Measurements from ENCODE around the gene HSDL2. TPM values are rescaled to one million over a fixed set of nuclear protein-coding genes. Genes with fewer than 3 reads are reported as not detected.

The HSDL2 gene
- total and polyA plus RNA-seq, 10 of the 15 experiments (the other 5 are each of a cell fraction or from before 2014, with no cell fraction given), result 20.9 to 46.1 (median 27.0) TPM

DNA sequence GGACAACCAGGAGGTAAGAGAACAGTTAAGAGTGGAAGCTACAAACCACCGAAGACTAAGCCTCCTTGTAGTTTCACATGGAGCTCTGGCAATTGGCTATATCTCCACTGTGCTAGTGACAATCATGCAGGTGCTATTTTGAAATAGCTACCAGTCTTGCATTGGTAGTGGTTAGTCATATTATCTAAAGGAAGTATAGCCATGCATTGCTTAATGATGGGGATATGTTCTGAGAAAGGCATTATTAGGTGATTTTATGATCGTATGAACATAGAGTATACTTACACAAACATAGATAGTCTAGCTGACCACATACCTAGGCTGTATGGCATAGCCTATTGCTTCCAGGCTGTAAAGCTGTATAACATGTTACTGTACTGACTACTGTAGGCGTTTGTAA lies 28.4 kb downstream of the HSDL2 start (continued):
- TF ChIP-seq PAX8 (IDR thresholded peaks at IDR 0.05) (no peak), CBX5 (IDR thresholded peaks at IDR 0.05; ENCODE audit: low read depth) (no peak), MYC (IDR thresholded peaks at IDR 0.05; ENCODE audit: insufficient read depth, insufficient read length, insufficient replicate concordance, low read length, severe bottlenecking) (no peak)
- TF ChIP-seq, protein P1, sequence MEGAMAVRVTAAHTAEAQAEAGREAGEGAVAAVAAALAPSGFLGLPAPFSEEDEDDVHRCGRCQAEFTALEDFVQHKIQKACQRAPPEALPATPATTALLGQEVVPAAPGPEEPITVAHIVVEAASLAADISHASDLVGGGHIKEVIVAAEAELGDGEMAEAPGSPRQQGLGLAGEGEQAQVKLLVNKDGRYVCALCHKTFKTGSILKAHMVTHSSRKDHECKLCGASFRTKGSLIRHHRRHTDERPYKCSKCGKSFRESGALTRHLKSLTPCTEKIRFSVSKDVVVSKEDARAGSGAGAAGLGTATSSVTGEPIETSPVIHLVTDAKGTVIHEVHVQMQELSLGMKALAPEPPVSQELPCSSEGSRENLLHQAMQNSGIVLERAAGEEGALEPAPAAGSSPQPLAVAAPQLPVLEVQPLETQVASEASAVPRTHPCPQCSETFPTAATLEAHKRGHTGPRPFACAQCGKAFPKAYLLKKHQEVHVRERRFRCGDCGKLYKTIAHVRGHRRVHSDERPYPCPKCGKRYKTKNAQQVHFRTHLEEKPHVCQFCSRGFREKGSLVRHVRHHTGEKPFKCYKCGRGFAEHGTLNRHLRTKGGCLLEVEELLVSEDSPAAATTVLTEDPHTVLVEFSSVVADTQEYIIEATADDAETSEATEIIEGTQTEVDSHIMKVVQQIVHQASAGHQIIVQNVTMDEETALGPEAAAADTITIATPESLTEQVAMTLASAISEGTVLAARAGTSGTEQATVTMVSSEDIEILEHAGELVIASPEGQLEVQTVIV (IDR thresholded peaks at IDR 0.05; ENCODE audit: borderline replicate concordance, partially characterized antibody), result no peak

DNA sequence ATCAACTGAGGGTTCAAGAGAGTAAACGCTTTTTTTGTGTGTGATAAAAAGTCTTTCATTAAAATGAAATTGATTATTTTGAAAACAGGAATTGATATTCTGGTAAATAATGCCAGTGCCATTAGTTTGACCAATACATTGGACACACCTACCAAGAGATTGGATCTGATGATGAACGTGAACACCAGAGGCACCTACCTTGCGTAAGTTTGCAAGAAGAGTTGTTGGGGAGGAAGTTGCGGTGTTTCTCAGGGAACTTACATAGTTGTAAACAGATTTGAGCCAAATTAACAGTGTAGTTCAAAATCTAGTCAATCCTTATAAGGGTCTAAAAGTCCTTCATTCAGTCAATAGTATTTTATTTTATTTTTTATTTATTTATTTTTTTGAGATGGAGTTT lies 28.9 kb downstream of the HSDL2 start:
- WGBS (ENCODE audit: insufficient coverage, insufficient replicate concordance, low lambda C conversion rate, missing lambda C conversion rate), result 100% methylated on average over 4 of the region's 4 CpGs

More for the DNA sequence above, 28.9 kb downstream of the HSDL2 start:
- no peak overlapping the region for H2AFZ ChIP-seq (ENCODE audit: control insufficient read depth, low read depth, low read length)
- H3K4me3 ChIP-seq, result no peak overlapping the region
- no peak overlapping the region for H3K27ac ChIP-seq (ENCODE audit: control insufficient read depth, insufficient read depth)
- DNase-seq (ENCODE audit: low read depth, low spot score), result no peak
- in situ Hi-C loops (cut with MboI), result no loop called here
- no peak for FAIRE-seq
- ChIA-PET RAD21 (ENCODE audit: unreplicated experiment) (no interaction called here), CTCF (no interaction called here), SMC1A (ENCODE audit: uncharacterized antibody, unreplicated experiment) (no interaction called here), POLR2A (interaction anchor here (0.9 kb wide), 1 partner anchor 8 kb away, joined by 3 read pairs; no protein-coding TSS in a partner anchor)
- H3K4me1 ChIP-seq (ENCODE audit: control insufficient read depth, insufficient read depth, low read length), result no peaks in the 10 kb centered on the region
- TF ChIP-seq NFXL1 (IDR thresholded peaks at IDR 0.05; ENCODE audit: borderline replicate concordance) (no peak), PAX8 (IDR thresholded peaks at IDR 0.05) (no peak), SRF (IDR thresholded peaks at IDR 0.05; ENCODE audit: low read depth in 2 of 2, low read length in 2 of 2) (no peak), RELA (IDR thresholded peaks at IDR 0.05; ENCODE audit: borderline replicate concordance, partially characterized antibody) (no peak), ESRRA (IDR thresholded peaks at IDR 0.05; ENCODE audit: low read length) (no peak), CHD2 (IDR thresholded peaks at IDR 0.05; ENCODE audit: borderline replicate concordance, low read depth, low read length) (no peak), RAD21 (IDR thresholded peaks at IDR 0.05; ENCODE audit: insufficient read depth, low read depth, low read length) (no peak), JUNB (IDR thresholded peaks at IDR 0.05) (no peak), ZNF217 (IDR thresholded peaks at IDR 0.05) (no peak), RBBP5 (conservative IDR thresholded peaks at IDR 0.05) (no peak), ETV6 (conservative IDR thresholded peaks at IDR 0.05 in 1 of 2, IDR thresholded peaks at IDR 0.05 in 1 of 2; ENCODE audit: borderline replicate concordance in 1 of 2, low read depth in 1 of 2) (no peak), BRCA1 (IDR thresholded peaks at IDR 0.05; ENCODE audit: low read depth, low read length) (no peak)
- TF ChIP-seq, protein P2, sequence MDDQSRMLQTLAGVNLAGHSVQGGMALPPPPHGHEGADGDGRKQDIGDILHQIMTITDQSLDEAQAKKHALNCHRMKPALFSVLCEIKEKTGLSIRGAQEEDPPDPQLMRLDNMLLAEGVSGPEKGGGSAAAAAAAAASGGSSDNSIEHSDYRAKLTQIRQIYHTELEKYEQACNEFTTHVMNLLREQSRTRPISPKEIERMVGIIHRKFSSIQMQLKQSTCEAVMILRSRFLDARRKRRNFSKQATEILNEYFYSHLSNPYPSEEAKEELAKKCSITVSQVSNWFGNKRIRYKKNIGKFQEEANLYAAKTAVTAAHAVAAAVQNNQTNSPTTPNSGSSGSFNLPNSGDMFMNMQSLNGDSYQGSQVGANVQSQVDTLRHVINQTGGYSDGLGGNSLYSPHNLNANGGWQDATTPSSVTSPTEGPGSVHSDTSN (IDR thresholded peaks at IDR 0.05; ENCODE audit: insufficient replicate concordance, low read depth, low read length), result no peak
- TF ChIP-seq, protein P3, sequence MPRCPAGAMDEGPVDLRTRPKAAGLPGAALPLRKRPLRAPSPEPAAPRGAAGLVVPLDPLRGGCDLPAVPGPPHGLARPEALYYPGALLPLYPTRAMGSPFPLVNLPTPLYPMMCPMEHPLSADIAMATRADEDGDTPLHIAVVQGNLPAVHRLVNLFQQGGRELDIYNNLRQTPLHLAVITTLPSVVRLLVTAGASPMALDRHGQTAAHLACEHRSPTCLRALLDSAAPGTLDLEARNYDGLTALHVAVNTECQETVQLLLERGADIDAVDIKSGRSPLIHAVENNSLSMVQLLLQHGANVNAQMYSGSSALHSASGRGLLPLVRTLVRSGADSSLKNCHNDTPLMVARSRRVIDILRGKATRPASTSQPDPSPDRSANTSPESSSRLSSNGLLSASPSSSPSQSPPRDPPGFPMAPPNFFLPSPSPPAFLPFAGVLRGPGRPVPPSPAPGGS (IDR thresholded peaks at IDR 0.05; ENCODE audit: borderline replicate concordance, insufficient read depth, low read depth, low read length, poor library complexity, severe bottlenecking), result no peak
- no peaks in the 10 kb centered on the region for H3K9me3 ChIP-seq (replicated peaks; ENCODE audit: control insufficient read depth, insufficient read depth, low read length)
- no peaks in the 10 kb centered on the region for H4K20me1 ChIP-seq (ENCODE audit: control insufficient read depth, insufficient read depth)
- ATAC-seq, result no peak
- H3K4me2 ChIP-seq (ENCODE audit: control insufficient read depth, insufficient read depth), result no peak overlapping the region
- H3K27me3 ChIP-seq (replicated peaks in 1 of 2; ENCODE audit: control insufficient read depth in 2 of 2, insufficient read depth in 2 of 2, low read length in 1 of 2), result no peaks in the 10 kb centered on the region
- peaks cover 0 to 6% of the 10 kb centered on the region in 2 experiments; a peak in 1 of 4 replicates for H3K36me3 ChIP-seq (ENCODE audit: control insufficient read depth in 2 of 2, insufficient read depth in 2 of 2, low read length in 1 of 2)
- H3K9ac ChIP-seq (ENCODE audit: control insufficient read depth, insufficient read depth, low read length), result no peak overlapping the region
- no peaks in the 10 kb centered on the region for H3K79me2 ChIP-seq (ENCODE audit: control insufficient read depth, insufficient read depth, low read length)
- BruUV-seq (replicated peaks), result no TSS peak
- intact Hi-C loops (cut with micrococcal nuclease; ENCODE audit: unreplicated experiment), result no loop called here
